B cell (primary cell): ENCODE results near the gene ARNT2. TPM values are rescaled to one million over a fixed set of nuclear protein-coding genes. Genes with fewer than 3 reads are reported as not detected.

Experiments used
- ATAC-seq: fragments of 200-7000 bp; cut with Tn5 transposase; one replicate; pipeline ENCODE4 v1.10.0; 2021; ENCODE audit warnings: low read depth, mild to moderate bottlenecking, moderate number of reproducible peaks, moderate library complexity
- CTCF ChIA-PET: fragments of 350-600 bp; sonication (Branson Sonifier 250); formaldehyde crosslinking; loops from one replicate; lab custom pipeline; 2021; ENCODE audit warnings: antibody characterized with exemption, inconsistent platforms; lab: Charles Lee
- POLR2A ChIA-PET: fragments of 350-600 bp; sonication (Branson Sonifier 250); formaldehyde crosslinking; loops from one replicate; lab custom pipeline; 2021; ENCODE audit warnings: antibody characterized with exemption; lab: Charles Lee
- DNase-seq: peaks from one replicate; pipeline ENCODE4 v3.0.0; 2013
- H2AFZ ChIP-seq: 2 replicates; pipeline ENCODE4 v1.6.1; 2012; ENCODE audit warnings: mild to moderate bottlenecking, low read depth, low read length; ENCODE audit not compliant: insufficient read depth, poor library complexity, severe bottlenecking
- H3K27ac ChIP-seq, 2 donors: 1 replicate in 1 of 2; 2 replicates in 1 of 2; pipeline ENCODE4 v1.5.1; 2012 to 2013; ENCODE audit warnings: low read length in 2 of 2, mild to moderate bottlenecking in 2 of 2, moderate library complexity in 1 of 2
- H3K27me3 ChIP-seq, 4 experiments: fragments of 200-600 bp in 1 of 4; sonication (generic) in 1 of 4; replicated peaks in 1 of 4; 1 replicate in 2 of 4; 2 replicates in 2 of 4; pipeline versions ENCODE4 v1.6.1 to v1.7.0; 2013 to 2016; ENCODE audit warnings: low read length in 3 of 4, mild to moderate bottlenecking in 2 of 4, mixed read lengths in 1 of 4, moderate library complexity in 1 of 4; ENCODE audit not compliant: insufficient read depth in 4 of 4, control insufficient read depth in 3 of 4; ENCODE audit errors: control extremely low read depth in 1 of 4
- H3K36me3 ChIP-seq, 2 experiments: replicated peaks in 1 of 2; 1 replicate in 1 of 2; 2 replicates in 1 of 2; pipeline versions ENCODE4 v1.6.1 to v1.7.1; 2013; ENCODE audit warnings: low read length in 1 of 2; ENCODE audit not compliant: insufficient read depth in 2 of 2, control insufficient read depth in 1 of 2; ENCODE audit errors: control extremely low read depth in 1 of 2, extremely low read depth in 1 of 2
- H3K4me1 ChIP-seq, 2 donors: fragments of 200-600 bp in 1 of 2; sonication (generic) in 1 of 2; 1 replicate in 1 of 2; 2 replicates in 1 of 2; pipeline versions ENCODE4 v1.5.1 to v1.6.1; 2013 to 2017; ENCODE audit warnings: low read length in 2 of 2; ENCODE audit not compliant: control insufficient read depth in 2 of 2, insufficient read depth in 2 of 2
- H3K4me2 ChIP-seq: replicated peaks from 2 replicates; pipeline ENCODE3; 2012; ENCODE audit warnings: mild to moderate bottlenecking, low read depth, low read length; ENCODE audit not compliant: poor library complexity, severe bottlenecking
- H3K4me3 ChIP-seq, 5 experiments: fragments of 200-600 bp in 1 of 5; sonication (generic) in 1 of 5; 1 replicate in 3 of 5; 2 replicates in 2 of 5; pipeline versions ENCODE4 v1.5.1 to v1.7.0; 2011 to 2016; ENCODE audit warnings: low read length in 4 of 5, mild to moderate bottlenecking in 4 of 5, low read depth in 2 of 5, control low read depth in 1 of 5, moderate library complexity in 1 of 5; ENCODE audit not compliant: insufficient read depth in 1 of 5; ENCODE audit errors: control extremely low read depth in 1 of 5, extremely low read depth in 1 of 5
- H3K79me2 ChIP-seq: fragments of 200-600 bp; sonication (generic); one replicate; pipeline ENCODE4 v1.6.0; 2016; ENCODE audit warnings: low read length; ENCODE audit not compliant: control insufficient read depth, insufficient read depth
- H3K9ac ChIP-seq: fragments of 200-600 bp; sonication (generic); 2 replicates; pipeline ENCODE4 v1.6.1; 2017; ENCODE audit warnings: mild to moderate bottlenecking, low read length, moderate library complexity
- H3K9me3 ChIP-seq, 3 donors: one replicate each; pipeline versions ENCODE4 v1.6.1 to v1.7.1; 2013; ENCODE audit warnings: low read length in 2 of 3; ENCODE audit not compliant: control insufficient read depth in 2 of 3, insufficient read depth in 1 of 3; ENCODE audit errors: control extremely low read depth in 1 of 3
- H4K20me1 ChIP-seq: 2 replicates; pipeline ENCODE4 v1.6.0; 2012; ENCODE audit warnings: mild to moderate bottlenecking, low read length; ENCODE audit not compliant: insufficient read depth, control insufficient read depth, poor library complexity, severe bottlenecking
- H3K27ac Mint-ChIP-seq: one replicate; pipeline ENCODE4 v1.8.0; 2021; ENCODE audit warnings: mixed read lengths
- H3K27me3 Mint-ChIP-seq: one replicate; pipeline ENCODE4 v1.8.0; 2021; ENCODE audit warnings: mixed read lengths
- H3K4me1 Mint-ChIP-seq: one replicate; pipeline ENCODE4 v1.8.0; 2021; ENCODE audit warnings: mixed read lengths
- H3K4me3 Mint-ChIP-seq: one replicate; pipeline ENCODE4 v1.8.0; 2021; ENCODE audit warnings: mixed read lengths
- H3K9me3 Mint-ChIP-seq: one replicate; pipeline ENCODE4 v1.8.0; 2022; ENCODE audit warnings: mixed read lengths; ENCODE audit not compliant: insufficient read depth
- EZH2 ChIP-seq: IDR thresholded peaks from 2 replicates; pipeline ENCODE4 v1.6.1; 2012; ENCODE audit warnings: borderline replicate concordance, low read depth, mild to moderate bottlenecking, moderate library complexity, low read length; ENCODE audit not compliant: insufficient read depth, poor library complexity, severe bottlenecking
- WGBS: methylation state at CpG from one replicate; pipeline ENCODE4 v1.1.5; 2013; ENCODE audit warnings: missing lambda C conversion rate; ENCODE audit not compliant: insufficient coverage; 5-methylcytosine and 5-hydroxymethylcytosine counted together
- intact Hi-C: fragments of 100-400 bp; cut with micrococcal nuclease; formaldehyde crosslinking; loops from one replicate; pipeline ENCODE4 v1.10.0; 2022
- polyA plus RNA-seq: library from polyadenylated mRNA; depleted of rRNA; stranded (reverse); fragments of >200 nt; gene quantifications from 2 replicates; pipeline ENCODE4 v1.2.3, GENCODE V29; 2012
- total RNA-seq, 2 donors: library from RNA; stranded (reverse); fragments of 120-200 nt in 1 of 2; gene quantifications; 1 replicate in 1 of 2; 2 replicates in 1 of 2; pipeline versions ENCODE4 v1.2.3 to v1.2.4, GENCODE V29; 2013 to 2022
- TF ChIP-seq, protein P1 (sequence below): fragments of 200-600 bp; IDR thresholded peaks from one replicate; pipeline ENCODE4 v1.8.0; 2022; ENCODE audit warnings: antibody characterized with exemption, mild to moderate bottlenecking

ARNT2 gene
- total and polyA plus RNA-seq, 2 donors (not counting 1 experiment from before 2014, with no cell fraction given) = not detected

DNA sequence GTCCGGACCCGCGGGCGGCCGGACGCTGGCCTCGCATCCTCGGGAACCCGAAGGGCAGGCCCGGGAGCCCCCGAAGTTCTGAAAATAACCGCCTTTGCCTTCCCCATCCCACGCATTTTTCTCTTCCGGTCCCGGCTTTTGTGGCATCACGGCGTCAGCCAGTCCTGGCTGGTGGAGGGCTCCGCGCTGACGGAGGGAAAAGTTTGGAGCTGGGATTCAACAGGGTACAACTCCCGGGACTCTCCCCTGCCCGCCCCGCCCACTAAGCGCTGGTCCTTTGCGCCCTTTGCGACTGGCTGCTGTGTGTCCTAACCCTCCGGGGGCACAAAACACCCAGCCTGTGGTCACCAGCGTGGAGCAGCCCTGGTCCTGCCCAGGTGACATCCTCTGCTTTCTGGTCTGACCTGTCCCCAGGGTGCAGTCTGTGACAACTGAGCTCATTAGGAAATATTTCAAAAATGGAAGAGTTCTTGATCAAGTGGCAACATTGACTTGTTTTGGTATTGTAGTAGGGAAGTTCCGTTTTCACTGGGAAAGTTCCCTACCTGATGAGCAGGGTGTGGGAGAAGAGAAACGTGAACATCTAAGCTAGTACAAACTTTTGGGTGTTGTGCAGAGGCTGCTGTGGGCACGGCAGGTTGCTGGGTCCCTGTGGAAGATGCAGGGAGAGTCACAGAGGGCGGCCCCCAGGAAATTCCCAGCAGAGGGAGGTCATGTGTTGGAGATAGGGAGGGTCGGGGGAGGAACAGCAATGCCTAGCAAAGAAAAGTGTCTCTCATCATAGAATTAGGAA lies 775 bp downstream of the ARNT2 start:
- Histone ChIP-seq H3K9me3 (no peaks in the 10 kb centered on the region), H3K27ac (no peak overlapping the region), H4K20me1 (no peaks in the 10 kb centered on the region), H3K36me3 (no peaks in the 10 kb centered on the region), H3K79me2 (no peaks in the 10 kb centered on the region), H3K4me1 (no peaks in the 10 kb centered on the region), H2AFZ (no peak overlapping the region), H3K9ac (no peak overlapping the region), H3K4me2 (peak overlapping the region; percentile 42), H3K27me3 (peaks cover 0 to 50% (median 25%) of the 10 kb centered on the region in 4 experiments), H3K4me3 (no peak overlapping the region)
- Mint-ChIP-seq H3K27ac (no peak overlapping the region), H3K27me3 (peaks cover 73% of the 10 kb centered on the region), H3K4me1 (peaks cover 8% of the 10 kb centered on the region), H3K4me3 (peak overlapping the region; percentile 65), H3K9me3 (no peaks in the 10 kb centered on the region)
- intact Hi-C loops = no loop called here
- peak; percentile 3 for DNase-seq
- no peak for ATAC-seq
- POLR2A ChIA-PET = interaction anchor here (0.7 kb wide), 1 partner anchor 270 kb away, joined by 12 read pairs; no protein-coding TSS in a partner anchor
- WGBS = 7% methylated on average over 30 of the region's 33 CpGs
- CTCF ChIA-PET = no interaction called here
- TF ChIP-seq, protein P1, sequence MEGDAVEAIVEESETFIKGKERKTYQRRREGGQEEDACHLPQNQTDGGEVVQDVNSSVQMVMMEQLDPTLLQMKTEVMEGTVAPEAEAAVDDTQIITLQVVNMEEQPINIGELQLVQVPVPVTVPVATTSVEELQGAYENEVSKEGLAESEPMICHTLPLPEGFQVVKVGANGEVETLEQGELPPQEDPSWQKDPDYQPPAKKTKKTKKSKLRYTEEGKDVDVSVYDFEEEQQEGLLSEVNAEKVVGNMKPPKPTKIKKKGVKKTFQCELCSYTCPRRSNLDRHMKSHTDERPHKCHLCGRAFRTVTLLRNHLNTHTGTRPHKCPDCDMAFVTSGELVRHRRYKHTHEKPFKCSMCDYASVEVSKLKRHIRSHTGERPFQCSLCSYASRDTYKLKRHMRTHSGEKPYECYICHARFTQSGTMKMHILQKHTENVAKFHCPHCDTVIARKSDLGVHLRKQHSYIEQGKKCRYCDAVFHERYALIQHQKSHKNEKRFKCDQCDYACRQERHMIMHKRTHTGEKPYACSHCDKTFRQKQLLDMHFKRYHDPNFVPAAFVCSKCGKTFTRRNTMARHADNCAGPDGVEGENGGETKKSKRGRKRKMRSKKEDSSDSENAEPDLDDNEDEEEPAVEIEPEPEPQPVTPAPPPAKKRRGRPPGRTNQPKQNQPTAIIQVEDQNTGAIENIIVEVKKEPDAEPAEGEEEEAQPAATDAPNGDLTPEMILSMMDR = no peak
- no peak for TF ChIP-seq EZH2

DNA sequence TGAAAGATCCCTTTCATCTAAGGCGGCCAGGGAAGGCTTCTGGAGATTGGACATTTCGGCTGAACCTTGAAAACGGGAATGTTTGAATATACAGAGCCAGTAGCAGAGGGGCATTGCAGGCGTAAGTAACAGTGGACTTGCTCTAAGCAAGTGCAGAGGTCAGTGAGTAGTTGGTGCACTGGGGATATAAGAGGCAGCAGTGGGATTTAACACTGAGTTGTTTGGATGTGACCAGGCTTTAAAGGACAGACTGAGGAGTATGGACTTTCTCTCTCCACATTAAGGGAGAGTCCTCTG lies 1.3 kb downstream of the ARNT2 start:
- no peaks in the 10 kb centered on the region for H3K36me3 ChIP-seq
- H3K4me1 ChIP-seq = no peaks in the 10 kb centered on the region
- DNase-seq (no peak), ATAC-seq (no peak)
- H3K9ac ChIP-seq = no peak overlapping the region
- H2AFZ ChIP-seq = no peak overlapping the region
- H3K4me2 ChIP-seq = no peak overlapping the region
- Mint-ChIP-seq H3K4me3 (peak overlapping the region; percentile 65), H3K27ac (no peak overlapping the region), H3K4me1 (peaks cover 8% of the 10 kb centered on the region), H3K27me3 (peaks cover 74% of the 10 kb centered on the region), H3K9me3 (no peaks in the 10 kb centered on the region)
- no peaks in the 10 kb centered on the region for H3K9me3 ChIP-seq
- H3K4me3 ChIP-seq = no peak overlapping the region
- H3K27me3 ChIP-seq = peaks cover 0 to 45% (median 24%) of the 10 kb centered on the region in 4 experiments
- WGBS = 100% methylated on average over 4 of the region's 4 CpGs
- intact Hi-C loops = no loop called here
- no peak for TF ChIP-seq EZH2
- TF ChIP-seq, protein P1 = no peak
- H4K20me1 ChIP-seq = no peaks in the 10 kb centered on the region
- H3K27ac ChIP-seq = no peak overlapping the region
- ChIA-PET CTCF (no interaction called here), POLR2A (interaction anchor here (0.7 kb wide), 1 partner anchor 270 kb away, joined by 12 read pairs; no protein-coding TSS in a partner anchor)
- no peaks in the 10 kb centered on the region for H3K79me2 ChIP-seq
